Measurements from ENCODE around the gene RIPK1.
"Not testable (repeated sequence)": the region's sequence is repeated elsewhere in the genome, so short reads cannot be mapped to it uniquely, and the experiment has no call there.

RIPK1 gene

GRCh38 chr6:3063733-3064700 is 4.3 kb upstream of the RIPK1 start:
- H3K4me3 ChIP-seq, result peak overlapping the region; percentile 91
- peak overlapping the region; percentile 95 to 99 for H3K27ac ChIP-seq
- DNase-seq (ENCODE audit: low spot score), result peak; percentile 97
- TF ChIP-seq CTCF (IDR thresholded peaks at IDR 0.05), result no peak

GRCh38 chr6:3071568-3071967 is 3.3 kb downstream of the RIPK1 start:
- H3K27ac ChIP-seq, result no peak overlapping the region
- no peak for TF ChIP-seq CTCF (IDR thresholded peaks at IDR 0.05)
- no peak overlapping the region for H3K4me3 ChIP-seq
- DNase-seq (ENCODE audit: low spot score), result no peak

- Histone ChIP-seq H3K27ac (no peak overlapping the region), H3K4me3 (no peak overlapping the region)
- no peak for TF ChIP-seq CTCF (IDR thresholded peaks at IDR 0.05)
- DNase-seq (ENCODE audit: low spot score), result no peak
Observed at GRCh38 chr6:3072798-3073197, 4.5 kb downstream of the RIPK1 start.

GRCh38 chr6:3073382-3073781 is 5.1 kb downstream of the RIPK1 start:
- H3K4me3 ChIP-seq, result no peak overlapping the region
- no peak overlapping the region for H3K27ac ChIP-seq
- TF ChIP-seq CTCF (IDR thresholded peaks at IDR 0.05), result no peak
- DNase-seq (ENCODE audit: low spot score), result no peak

- Histone ChIP-seq H3K4me3 (no peak overlapping the region), H3K27ac (no peak overlapping the region)
- TF ChIP-seq CTCF (IDR thresholded peaks at IDR 0.05), result no peak
Observed at GRCh38 chr6:3075772-3076113, 7.4 kb downstream of the RIPK1 start.

GRCh38 chr6:3076320-3076719 is 8.0 kb downstream of the RIPK1 start:
- no peak overlapping the region for H3K27ac ChIP-seq
- no peak overlapping the region for H3K4me3 ChIP-seq
- DNase-seq (ENCODE audit: low spot score), result no peak
- no peak for TF ChIP-seq CTCF (IDR thresholded peaks at IDR 0.05)

More at GRCh38 chr6:3075772-3076113, 7.4 kb downstream of the RIPK1 start:
- no peak for DNase-seq (ENCODE audit: low spot score)

- no peak for TF ChIP-seq CTCF (IDR thresholded peaks at IDR 0.05)
- no peak for DNase-seq (ENCODE audit: low spot score)
- Histone ChIP-seq H3K4me3 (no peak overlapping the region), H3K27ac (no peak overlapping the region)
Observed at GRCh38 chr6:3077430-3077829, 9.1 kb downstream of the RIPK1 start.

- DNase-seq (ENCODE audit: low spot score); H3K27ac ChIP-seq: not testable (repeated sequence)
Observed at GRCh38 chr6:3078952-3079351, 10.7 kb downstream of the RIPK1 start.

More at GRCh38 chr6:3078952-3079351, 10.7 kb downstream of the RIPK1 start:
- not testable (repeated sequence) for H3K4me3 ChIP-seq
